MM.1S (cell line): ENCODE results near the gene VSTM4.

Source experiments
- CTCF ChIP-seq: fragments of 300-600 bp; sonication (generic); IDR thresholded peaks from 2 replicates; pipeline ENCODE4 v1.5.1; 2016; ENCODE audit warnings: antibody characterized with exemption, low read length, mixed read lengths
- EZH2 ChIP-seq: fragments of 300-600 bp; sonication (generic); optimal IDR thresholded peaks from 2 replicates; pipeline ENCODE3; 2017; ENCODE audit warnings: low read depth, mild to moderate bottlenecking, antibody characterized with exemption, low read length, mixed read lengths

DNA sequence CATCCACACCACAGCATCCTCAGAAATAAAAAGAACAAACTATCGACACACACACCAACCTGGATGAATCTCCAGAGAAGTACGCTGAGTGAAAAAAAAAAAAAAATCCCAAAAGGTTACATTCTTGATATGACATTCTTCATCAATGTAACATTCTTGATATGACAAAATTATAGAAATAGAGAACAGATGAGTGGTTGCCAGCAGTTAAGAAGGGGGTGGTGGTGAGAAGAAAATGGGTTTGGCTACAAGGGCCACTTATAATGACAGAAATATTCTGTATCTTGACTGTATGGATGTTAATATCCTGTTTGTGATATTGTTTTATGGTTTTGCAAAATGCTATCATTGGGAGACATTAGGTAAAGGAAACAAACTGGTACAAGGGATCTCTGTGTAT is 36.9 kb downstream of the VSTM4 start:
- no peak for TF ChIP-seq CTCF
- no peak for TF ChIP-seq EZH2
